Body of pancreas (tissue), 4 donors: ENCODE measurements around the gene IP6K3.

ENCODE experiments used
- CTCF ChIP-seq, 7 experiments: fragments of 450-650 bp in 4 of 7; fragments of 200-600 bp in 3 of 7; sonication (generic) in 3 of 7; IDR thresholded peaks; one replicate each; pipeline ENCODE4 v1.5.1; 2016 to 2019; ENCODE audit warnings: antibody characterized with exemption in 7 of 7
- POLR2A ChIP-seq, 3 donors: fragments of 450-650 bp; IDR thresholded peaks; one replicate each; pipeline ENCODE4 v1.6.1; 2016; ENCODE audit warnings: antibody characterized with exemption in 3 of 3, mild to moderate bottlenecking in 2 of 3

DNA sequence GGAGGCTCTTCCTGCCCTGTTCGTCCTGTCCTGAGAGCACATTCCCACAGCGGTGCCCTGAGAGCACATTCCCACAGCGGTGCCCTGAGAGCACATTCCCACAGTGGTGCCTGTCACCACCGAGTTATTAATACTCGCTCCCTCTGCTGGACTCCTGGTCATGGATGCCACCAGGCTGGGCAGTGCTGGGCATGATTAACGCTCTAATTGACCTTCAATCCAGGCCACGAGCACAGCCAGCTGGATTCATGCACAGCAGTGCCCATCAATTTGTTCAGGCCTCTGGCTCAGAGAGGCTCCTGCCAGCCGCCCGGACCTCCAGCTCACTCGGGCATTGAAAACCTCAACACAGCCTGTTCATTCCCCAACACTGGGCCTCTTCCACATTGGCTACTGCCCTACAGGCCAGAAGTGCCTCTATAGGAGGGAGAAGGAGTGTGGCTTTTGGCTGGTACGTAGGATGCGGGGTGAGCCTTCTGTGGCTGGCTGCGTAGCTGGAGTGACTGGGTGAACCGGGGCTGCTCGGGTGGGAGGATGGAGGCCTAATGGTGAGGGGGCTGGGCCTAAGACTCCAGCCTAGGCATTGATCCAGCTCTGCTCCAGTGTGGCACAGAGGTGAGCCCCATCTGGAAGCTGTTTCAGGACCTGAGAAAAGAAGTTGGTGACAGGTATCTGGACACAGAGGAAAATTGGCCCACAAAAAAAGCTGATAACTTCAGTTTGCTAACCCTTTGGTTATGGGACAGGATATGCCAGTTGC, 9.3 kb downstream of the IP6K3 start:
- TF ChIP-seq CTCF (IDR thresholded peaks at IDR 0.05) (peak in 4 of 7 experiments; percentile 12 to 26 (median 14)), POLR2A (IDR thresholded peaks at IDR 0.05) (no peak)
